Measurements from ENCODE around the gene TLE3.

TLE3 gene

GRCh38 chr15:70063261-70063925, 34.3 kb downstream of the TLE3 start:
- DNase-seq (ENCODE audit: low read depth in 2 of 2): no peak

- no peak for DNase-seq (ENCODE audit: low read depth in 2 of 2)
Observed at GRCh38 chr15:70062321-70062956, 35.3 kb downstream of the TLE3 start.

GRCh38 chr15:70061696-70062270, 35.9 kb downstream of the TLE3 start:
- DNase-seq (ENCODE audit: low read depth in 2 of 2): no peak

GRCh38 chr15:70060993-70061305, 36.8 kb downstream of the TLE3 start:
- no peak for DNase-seq (ENCODE audit: low read depth in 2 of 2)

GRCh38 chr15:70060214-70060992, 37.3 kb downstream of the TLE3 start:
- DNase-seq (ENCODE audit: low read depth in 2 of 2): no peak

- DNase-seq (ENCODE audit: low read depth in 2 of 2): no peak
Observed at GRCh38 chr15:70059476-70060213, 38.1 kb downstream of the TLE3 start.

- DNase-seq (ENCODE audit: low read depth in 2 of 2): no peak
Observed at GRCh38 chr15:70058642-70059360, 38.9 kb downstream of the TLE3 start.

- no peak for DNase-seq (ENCODE audit: low read depth in 2 of 2)
Observed at GRCh38 chr15:70057931-70058641, 39.6 kb downstream of the TLE3 start.

- no peak for DNase-seq (ENCODE audit: low read depth in 2 of 2)
Observed at GRCh38 chr15:70056091-70056680, 41.5 kb downstream of the TLE3 start.

GRCh38 chr15:70055601-70056051, 42.1 kb downstream of the TLE3 start:
- no peak for DNase-seq (ENCODE audit: low read depth in 2 of 2)

- no peak for DNase-seq (ENCODE audit: low read depth in 2 of 2)
Observed at GRCh38 chr15:70054884-70055387, 42.8 kb downstream of the TLE3 start.

GRCh38 chr15:70054366-70054765, 43.4 kb downstream of the TLE3 start:
- DNase-seq (ENCODE audit: low read depth in 2 of 2): no peak

- no peak for DNase-seq (ENCODE audit: low read depth in 2 of 2)
Observed at GRCh38 chr15:70053716-70054229, 43.9 kb downstream of the TLE3 start.

- DNase-seq (ENCODE audit: low read depth in 2 of 2): no peak
Observed at GRCh38 chr15:70053001-70053715, 44.6 kb downstream of the TLE3 start.

- DNase-seq (ENCODE audit: low read depth in 2 of 2): no peak
Observed at GRCh38 chr15:70051948-70052633, 45.6 kb downstream of the TLE3 start.

- no peak for DNase-seq (ENCODE audit: low read depth in 2 of 2)
Observed at GRCh38 chr15:70050970-70051369, 46.7 kb downstream of the TLE3 start.

GRCh38 chr15:70050441-70050840, 47.3 kb downstream of the TLE3 start:
- no peak for DNase-seq (ENCODE audit: low read depth in 2 of 2)

- DNase-seq (ENCODE audit: low read depth in 2 of 2): no peak
Observed at GRCh38 chr15:70049701-70050301, 47.9 kb downstream of the TLE3 start.
